HEK293T (cell line): ENCODE data around the gene WASF3.

ENCODE experiments used
- BHLHE40 ChIP-seq: fragments of 450-650 bp; IDR thresholded peaks from 2 replicates; pipeline ENCODE4 v1.6.1; 2016; ENCODE audit warnings: mild to moderate bottlenecking, moderate library complexity, borderline replicate concordance
- FOXM1 ChIP-seq: fragments of 450-650 bp; IDR thresholded peaks from 2 replicates; pipeline ENCODE4 v1.6.1; 2017; ENCODE audit warnings: mild to moderate bottlenecking, borderline replicate concordance
- PKNOX1 ChIP-seq: fragments of 450-650 bp; IDR thresholded peaks from 2 replicates; pipeline ENCODE4 v1.6.1; 2016
- SP1 ChIP-seq: fragments of 450-650 bp; IDR thresholded peaks from 2 replicates; pipeline ENCODE4 v1.6.1; 2017
- SUZ12 ChIP-seq: fragments of 450-650 bp; IDR thresholded peaks from 2 replicates; pipeline ENCODE4 v1.6.1; 2016; ENCODE audit warnings: mild to moderate bottlenecking

GRCh38 chr13:26568132-26568815, 10.8 kb downstream of the WASF3 start:
- no peak for TF ChIP-seq PKNOX1
- TF ChIP-seq BHLHE40, result no peak
- no peak for TF ChIP-seq SUZ12
- TF ChIP-seq FOXM1, result no peak
- TF ChIP-seq SP1, result no peak
